T-helper 2 cell (primary cell): ENCODE measurements around the gene SLC25A22.

Experiments
- DNase-seq, 5 experiments: peaks; one replicate each; pipeline versions ENCODE4 v3.0.0 to v3.0.0-alpha.2; 2012 to 2022

The SLC25A22 gene

DNA sequence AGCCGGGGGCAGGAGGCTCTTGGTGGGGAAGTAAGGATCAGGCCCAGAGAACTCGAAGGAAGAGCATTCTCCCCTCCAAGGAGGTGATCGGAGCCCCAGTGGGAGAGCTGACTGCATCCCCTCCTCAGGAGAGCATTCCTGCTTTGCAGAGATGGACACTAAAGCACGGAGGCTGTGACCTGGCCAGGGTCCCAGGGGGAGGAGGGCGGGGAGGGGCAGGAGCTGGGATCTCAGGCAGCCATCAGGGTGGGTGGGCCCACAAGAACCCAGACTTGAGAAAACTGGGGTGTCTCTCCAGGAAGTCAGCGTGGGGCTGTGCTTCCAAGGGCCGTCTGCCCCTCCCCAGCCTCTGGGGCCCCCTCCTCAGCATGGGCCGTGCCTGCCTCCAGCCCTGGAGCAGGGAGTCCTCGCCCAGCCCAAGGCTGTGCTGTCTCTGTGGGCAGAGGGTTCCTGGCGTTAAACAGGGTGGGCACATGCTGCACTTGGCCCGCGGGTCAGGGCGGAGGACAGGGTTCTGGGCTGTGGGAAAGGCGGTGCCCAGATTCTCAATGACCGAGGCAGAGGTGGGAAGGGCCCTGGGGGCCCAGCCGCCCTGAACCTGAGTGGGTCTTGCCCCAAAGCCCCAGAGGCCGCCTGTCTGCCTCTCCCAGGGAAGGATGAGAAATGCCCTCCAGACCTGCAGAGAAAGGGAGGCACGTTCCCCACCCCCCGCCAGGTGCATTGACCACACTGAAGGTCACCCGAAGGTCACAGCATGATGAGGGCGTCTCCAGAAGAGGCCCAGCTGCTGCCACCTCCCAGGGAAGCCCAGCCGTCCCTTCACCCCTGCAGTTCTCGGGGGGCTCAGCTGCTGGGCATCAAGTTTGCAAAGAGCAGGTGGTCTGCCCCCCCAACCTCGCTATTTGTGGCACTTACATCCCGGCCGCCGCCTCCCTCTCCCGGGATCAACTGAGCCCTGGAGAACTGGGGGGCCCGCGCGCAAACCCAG lies 8.8 kb downstream of the SLC25A22 start:
- no peak for DNase-seq

DNA sequence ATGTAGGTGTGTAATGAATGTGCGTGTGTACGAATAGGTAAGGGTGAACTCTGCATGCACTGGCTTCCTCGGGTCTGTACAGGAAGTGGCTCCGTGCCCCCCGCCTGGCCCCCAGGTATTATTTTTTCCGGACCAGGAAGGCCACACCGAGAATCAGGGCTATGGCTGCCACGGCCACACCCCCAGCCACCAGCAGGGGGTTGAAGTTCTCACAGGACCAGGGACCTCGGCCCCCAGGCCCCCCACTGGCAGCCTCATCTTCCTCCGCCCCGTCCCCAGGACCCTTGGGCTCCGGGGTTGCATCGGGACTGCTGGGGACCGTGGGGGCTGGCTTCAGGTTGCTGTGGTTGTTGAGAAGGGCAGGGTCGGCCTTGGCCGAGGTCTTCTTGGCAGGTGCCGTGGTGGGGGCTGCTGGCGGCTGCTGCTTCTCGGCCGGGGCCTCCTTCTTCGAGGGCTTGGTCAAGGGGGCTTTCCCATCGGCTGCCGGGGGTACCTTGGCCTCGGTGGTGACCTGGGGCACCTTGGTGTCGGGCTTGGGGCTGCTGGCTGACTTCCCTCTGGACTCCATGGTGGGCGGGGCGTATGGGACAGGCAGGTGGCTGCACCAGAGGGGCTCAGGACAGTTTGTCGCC lies 10.0 kb downstream of the SLC25A22 start:
- no peak for DNase-seq

DNA sequence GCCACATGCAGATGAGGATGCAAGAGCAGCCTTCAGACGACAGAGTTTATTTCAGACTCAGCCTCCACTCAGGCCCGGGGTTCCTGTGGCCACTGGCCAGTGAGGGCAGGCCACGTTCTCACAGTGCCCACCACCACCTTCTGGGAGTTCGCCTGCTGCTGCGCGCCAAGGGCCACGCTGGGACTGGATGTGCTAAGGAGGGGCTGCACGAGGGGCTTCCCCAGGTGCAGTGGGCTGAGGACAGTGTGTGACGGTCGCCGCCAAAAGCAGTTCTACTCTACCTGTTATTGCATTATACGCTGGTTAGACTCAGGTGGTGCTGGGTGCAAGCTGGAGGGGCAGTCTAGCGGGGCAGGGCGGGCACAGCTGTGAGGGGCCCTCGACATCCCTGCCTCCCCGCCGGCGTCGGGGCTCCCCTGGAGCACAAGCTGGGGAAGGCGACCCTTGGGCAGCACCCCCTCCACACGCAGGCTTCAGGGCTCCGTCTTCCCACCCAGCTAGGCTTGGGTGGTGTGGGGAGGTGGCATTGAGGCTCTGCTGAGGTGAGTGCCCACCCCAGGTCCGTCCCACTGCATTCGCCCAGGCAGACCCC lies 10.9 kb downstream of the SLC25A22 start:
- DNase-seq = no peak

GRCh38 chr11:786235-787083 lies 11.6 kb downstream of the SLC25A22 start:
- no peak for DNase-seq

GRCh38 chr11:783581-784015 lies 14.5 kb downstream of the SLC25A22 start:
- no peak for DNase-seq

GRCh38 chr11:782264-783174 lies 15.6 kb downstream of the SLC25A22 start:
- no peak for DNase-seq

- DNase-seq = no peak
Measured at GRCh38 chr11:779955-780532, 18.0 kb downstream of the SLC25A22 start.

DNA sequence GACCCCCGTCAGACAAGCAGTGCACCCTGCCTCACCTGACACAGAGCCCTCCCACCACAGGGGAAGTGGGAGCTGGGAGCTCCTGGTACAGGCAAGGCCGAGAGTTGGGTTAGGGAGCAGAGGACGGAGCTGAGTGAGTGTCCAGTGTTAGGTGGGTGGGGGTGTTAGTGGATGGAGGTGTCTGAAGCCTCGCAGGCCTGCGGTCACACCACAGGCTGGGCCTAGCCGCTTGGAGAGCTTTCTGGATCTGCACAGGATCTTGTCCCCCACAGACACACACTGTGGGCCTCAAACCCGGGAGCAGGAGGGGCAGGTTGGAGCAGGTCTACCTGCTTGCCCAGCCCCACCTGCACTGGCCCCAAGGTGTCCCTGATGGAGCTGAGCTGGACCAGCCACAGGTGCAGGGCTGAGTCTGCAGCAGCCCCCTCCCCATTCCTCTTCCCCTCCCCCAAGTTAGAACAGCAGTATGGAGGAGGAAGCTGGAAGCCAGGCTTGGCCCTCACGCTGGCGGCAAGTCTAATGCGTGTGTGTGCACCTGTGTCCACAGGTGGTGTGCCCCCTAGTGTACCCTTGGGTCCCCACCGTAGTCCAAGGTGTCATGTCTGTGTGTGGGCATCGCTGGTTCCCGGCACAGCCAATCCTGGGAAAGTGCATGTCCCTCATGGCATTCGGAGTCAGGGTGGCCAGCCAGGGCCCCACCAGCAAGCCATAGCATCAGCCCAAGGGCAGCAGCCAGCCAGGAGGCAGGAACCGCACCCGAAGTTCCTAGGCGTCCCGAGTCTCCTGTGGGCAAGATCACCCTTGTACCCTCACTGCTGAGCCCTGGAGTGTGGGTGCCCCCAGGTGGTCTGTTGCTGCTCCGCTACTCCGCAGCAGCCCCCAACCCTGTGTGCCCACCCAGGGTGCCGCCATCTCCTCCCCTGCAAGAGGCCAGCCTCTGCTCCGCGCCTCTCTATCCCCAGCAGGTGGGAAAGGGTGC lies 18.8 kb downstream of the SLC25A22 start:
- DNase-seq = no peak

- DNase-seq = peak; percentile 88 to 94 (median 91)
Measured at GRCh38 chr11:777288-778255, 20.5 kb downstream of the SLC25A22 start, which contains the start of gene GATD1. TSS of gene GATD1 (minus strand) at chr11:777487. CDS start at chr11:777462, 25 bp downstream.

GRCh38 chr11:776561-777287 lies 21.4 kb downstream of the SLC25A22 start:
- peak in 2 of 5 experiments; percentile 15 to 60 for DNase-seq

GRCh38 chr11:776263-776560 lies 21.9 kb downstream of the SLC25A22 start:
- no peak for DNase-seq

DNA sequence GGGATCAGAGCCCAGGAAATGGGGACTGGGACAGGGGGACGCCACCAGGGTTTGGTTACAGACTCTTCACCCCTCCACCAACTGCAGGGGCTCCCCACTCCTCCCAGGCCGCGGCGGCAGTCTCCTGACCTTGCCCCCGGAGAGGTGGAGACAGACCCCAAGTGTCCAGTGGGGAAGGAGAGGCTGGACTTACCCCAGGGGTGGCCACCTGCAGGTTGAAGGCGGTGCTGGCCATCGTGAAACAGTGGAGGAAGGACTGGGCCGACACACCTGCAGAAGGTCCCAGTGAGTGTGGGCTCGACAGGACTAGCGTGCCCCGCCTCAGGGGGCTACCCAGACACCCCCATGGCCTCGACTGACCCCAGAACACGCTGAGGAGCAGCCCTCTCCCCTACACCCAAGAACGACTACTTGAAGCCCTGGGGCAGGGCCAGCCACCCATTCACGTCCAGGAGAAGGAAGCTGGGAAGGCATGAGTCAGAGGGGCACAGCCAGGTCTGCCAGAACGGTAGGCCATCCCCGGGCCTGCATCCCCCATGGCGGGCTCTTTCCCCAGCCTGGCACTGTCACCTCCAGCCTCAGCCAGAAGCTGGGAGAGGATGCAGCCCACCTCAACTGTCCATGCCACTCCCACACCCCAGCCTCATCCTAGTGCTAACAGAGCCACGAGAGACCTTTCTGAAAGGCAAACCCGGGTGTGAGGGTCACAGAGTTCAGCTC lies 23.0 kb downstream of the SLC25A22 start:
- no peak for DNase-seq

- no peak for DNase-seq
Measured at GRCh38 chr11:773830-774229, 24.3 kb downstream of the SLC25A22 start.

DNA sequence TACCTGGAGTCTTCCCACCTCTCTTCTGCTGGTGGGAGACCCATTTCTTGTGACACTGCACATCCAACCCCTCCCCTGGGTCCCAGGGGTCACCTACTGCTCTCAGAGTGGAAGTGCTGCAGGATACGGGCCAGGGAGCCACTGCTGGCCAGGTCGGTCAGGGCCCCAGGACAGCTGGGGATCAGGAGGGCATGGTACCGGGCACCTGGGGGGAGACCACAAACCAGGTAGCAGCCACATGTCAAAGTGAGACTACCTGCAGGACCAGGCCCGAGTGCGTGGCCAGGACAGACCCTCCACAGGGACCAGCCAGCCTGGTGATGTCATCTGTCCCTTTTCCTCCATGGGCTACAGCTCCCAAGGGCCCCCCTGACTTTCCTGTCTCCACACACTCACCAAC lies 24.7 kb downstream of the SLC25A22 start:
- DNase-seq = no peak

DNA sequence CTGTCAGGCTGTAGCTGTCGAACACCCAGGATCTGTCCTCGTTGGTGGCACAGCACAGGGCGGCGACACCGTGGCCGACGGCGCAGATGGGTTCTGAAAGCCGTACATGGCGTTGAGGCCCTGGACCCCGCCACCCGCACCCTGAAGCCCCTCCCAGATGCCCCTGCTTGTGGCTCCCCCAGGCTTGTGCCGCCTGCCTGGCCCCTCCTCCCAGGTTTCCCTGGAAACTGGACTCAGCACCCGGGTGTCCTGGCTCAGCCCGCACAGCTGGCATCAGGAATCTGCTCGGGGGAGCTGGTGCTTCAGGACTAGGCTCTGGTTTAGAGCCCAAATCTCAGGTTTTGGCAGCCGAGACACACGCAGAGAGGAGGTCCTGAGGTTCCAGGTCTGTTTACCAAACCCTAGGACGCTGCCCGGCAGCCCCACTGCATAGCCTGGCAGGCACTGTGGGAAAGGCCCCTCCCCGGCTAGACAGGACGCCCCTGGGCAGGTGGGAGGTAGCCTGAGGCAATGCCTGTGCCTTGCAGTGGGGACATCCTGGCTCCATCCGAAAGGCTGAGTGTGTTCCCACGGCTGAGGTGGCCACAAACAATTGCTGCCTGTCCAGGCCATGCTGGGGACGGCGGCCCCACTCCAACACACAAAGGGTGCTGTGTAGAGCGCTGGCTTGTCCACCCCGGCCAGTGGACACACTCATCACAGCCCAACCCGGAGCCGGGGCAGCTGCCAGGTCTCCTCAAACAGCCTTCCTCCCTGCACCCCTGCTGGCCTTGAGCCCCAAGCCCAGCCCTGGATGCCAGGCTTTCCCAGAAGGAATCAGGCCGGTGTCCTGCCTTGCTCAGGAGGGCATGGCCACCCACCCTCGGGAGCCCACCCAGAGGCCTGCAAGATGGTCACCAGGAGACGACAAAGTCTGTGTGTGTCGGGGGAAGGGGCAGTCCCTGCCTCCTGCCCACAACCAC lies 25.4 kb downstream of the SLC25A22 start:
- DNase-seq = no peak

- DNase-seq = no peak
Measured at GRCh38 chr11:771617-772204, 26.4 kb downstream of the SLC25A22 start.
